HG03520 (cell line): Measurements from ENCODE around the gene RPL13.

Experiments
- ATAC-seq: cut with Tn5 transposase; IDR thresholded peaks from one replicate; pipeline ENCODE4 v1.9.1; 2021; ENCODE audit warnings: mild to moderate bottlenecking, moderate library complexity; ENCODE audit not compliant: unreplicated experiment

RPL13 gene

DNA sequence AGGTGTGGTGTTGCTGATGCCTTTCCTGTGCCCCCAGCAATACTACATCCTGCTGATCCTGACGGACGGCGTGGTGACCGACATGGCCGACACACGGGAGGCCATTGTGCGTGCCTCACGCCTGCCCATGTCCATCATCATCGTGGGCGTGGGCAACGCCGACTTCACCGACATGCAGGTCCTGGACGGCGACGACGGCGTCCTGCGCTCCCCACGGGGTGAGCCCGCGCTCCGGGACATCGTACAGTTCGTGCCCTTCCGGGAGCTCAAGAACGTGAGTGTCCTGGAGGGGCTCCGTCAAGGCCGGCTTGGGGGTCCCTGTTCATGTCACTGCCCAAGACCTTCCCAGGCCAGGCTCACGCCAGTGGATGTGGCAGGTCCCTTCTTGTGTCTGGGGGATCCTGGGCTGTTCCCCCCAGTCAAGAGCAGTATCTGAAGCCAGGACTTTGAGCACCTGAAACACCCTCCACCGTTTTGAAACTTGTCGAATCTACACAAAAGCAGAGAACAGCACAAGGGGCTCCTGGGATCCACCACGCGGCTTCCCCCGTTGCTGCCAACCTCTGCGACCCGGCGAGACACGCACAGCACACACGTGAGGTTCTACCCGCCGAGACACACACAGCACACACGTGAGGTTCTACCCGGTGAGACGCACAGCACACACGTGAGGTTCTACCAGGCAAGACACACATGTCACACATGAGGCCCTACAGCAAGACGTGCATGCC is 35.0 kb downstream of the RPL13 start:
- no peak for ATAC-seq

DNA sequence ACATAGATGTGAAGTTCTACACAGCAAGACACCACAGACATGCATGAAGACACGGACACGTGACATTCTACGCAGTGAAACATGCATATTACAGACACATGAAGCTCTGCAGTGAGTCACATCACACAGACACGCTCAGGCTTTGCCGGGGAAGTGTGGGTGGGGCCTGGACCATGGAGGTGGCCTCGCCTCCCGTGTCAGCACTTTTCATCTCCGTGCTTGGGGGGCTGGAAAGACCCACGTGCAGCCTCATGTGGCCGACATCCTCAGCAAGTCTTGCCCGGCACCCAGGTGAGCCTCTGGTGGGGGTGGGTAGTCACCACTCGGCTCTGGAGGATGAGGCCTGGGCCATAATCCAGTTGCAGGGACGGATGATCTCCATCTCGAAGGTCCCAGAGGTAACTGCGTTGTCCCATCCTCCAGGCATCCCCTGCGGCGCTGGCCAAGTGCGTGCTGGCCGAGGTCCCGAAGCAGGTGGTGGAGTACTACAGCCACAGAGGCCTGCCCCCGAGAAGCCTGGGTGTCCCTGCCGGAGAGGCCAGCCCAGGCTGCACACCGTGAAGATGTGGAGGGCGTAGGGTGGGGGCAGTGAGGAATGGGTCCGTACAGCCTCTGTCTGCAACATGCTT is 35.7 kb downstream of the RPL13 start:
- ATAC-seq, result no peak

DNA sequence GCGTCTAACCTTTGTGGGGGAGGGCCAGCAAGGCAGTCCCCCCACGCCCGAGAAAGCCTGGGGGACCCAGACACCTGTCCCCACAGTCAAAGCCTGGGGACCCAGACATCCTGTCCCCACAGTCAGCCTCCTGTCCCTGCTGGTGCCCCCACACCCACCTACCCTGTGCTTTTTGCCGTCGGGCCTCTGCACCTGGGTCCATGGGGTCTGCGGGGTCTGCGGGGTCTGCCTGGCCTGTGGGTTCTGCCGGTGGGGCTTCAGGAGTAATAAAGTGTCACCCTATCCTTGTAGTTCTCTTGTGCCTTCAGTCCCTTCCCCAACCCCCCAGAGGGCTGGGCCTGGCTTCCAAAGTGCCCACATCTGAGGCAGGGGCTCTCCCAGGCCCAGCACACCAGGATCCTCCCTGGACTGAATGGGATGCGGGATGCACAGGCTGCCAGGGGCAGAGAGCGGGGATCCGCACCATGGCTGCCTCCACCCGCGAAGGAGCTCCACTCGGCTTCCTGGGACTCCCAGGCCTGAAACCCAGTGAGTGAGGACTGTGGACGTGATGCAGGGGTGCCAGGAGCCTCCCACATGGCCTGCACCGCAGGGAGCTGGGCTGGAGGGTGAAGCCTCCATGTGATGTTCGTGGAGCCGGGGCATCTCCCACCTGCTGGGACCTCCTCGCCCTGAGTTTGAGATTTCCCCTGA is 36.6 kb downstream of the RPL13 start:
- ATAC-seq, result no peak

DNA sequence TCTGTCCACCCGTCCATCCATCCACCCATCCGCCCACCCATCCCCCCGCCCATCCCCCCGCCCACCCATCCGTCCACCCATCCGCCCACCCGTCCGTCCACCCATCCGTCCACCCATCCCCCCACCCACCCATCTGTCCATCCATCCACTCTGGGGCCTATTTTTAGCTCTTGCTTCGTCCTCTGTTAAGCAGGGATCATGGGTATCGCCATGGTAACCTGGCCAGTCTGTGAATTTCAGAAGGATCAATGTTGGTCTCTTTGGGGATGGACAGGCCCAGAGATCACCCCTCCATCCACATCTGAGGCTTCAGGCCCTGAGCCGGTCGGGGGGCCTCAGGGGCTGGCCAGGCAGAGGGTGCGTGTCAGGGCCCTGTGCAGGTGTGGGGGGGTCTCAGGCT is 37.7 kb downstream of the RPL13 start:
- no peak for ATAC-seq

DNA sequence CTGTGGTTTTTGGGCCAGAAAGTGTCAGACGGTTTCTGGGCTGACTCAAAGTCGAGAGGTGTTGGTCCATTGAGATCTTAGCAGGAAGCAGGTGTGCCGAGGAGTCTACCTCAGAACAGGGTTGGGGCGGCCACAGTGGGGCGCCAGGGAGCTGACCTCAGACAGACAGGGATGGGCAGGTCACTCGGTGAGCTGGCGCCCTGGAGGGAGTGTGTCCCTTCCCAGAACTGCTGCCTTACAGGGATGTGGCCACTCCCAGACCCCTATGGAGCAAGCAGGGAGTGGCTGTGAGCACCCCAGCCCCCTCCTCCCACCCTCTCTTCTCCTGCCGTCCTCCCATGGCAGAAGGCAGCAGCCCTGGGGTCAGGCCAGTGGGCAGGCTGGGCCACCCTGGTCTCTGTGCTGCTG is 39.0 kb downstream of the RPL13 start:
- ATAC-seq, result no peak

DNA sequence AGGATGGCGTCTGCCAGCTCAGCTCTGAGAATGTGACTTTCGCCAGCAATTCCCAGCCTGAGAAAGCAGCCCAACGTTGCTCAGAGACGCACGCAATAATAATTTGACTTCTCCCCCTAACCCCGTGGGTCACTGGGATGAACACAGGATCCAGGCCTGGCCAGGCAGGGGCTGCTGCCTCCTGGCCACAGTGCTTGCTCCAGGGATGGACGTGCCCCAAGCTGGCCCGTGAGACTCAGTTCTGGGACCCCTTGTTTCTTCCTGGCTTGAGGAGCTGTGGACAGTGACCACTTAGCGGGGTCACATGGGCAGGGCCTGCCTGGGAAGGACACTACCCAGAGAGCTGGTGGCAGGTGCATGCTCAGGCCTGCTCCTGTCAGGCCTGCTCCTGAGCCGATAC is 39.4 kb downstream of the RPL13 start:
- no peak for ATAC-seq

DNA sequence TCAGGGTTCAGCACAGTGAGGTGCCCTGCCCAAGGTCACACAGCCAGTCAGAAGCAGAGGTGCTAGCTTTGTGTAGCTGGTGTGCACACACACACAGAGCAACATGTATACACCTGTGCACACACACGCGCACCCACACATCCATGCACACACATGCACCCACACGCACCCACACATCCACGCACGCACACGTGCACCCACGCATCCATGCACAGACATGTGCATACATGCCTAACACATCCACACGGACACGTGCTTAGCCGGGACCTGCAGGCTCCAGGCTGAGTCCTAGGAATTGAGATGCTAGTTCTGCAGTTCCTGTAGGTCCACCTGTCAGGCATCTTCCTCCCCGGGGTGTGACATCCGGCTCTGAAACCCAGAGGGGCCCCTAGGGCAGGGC is 39.9 kb downstream of the RPL13 start:
- no peak for ATAC-seq

DNA sequence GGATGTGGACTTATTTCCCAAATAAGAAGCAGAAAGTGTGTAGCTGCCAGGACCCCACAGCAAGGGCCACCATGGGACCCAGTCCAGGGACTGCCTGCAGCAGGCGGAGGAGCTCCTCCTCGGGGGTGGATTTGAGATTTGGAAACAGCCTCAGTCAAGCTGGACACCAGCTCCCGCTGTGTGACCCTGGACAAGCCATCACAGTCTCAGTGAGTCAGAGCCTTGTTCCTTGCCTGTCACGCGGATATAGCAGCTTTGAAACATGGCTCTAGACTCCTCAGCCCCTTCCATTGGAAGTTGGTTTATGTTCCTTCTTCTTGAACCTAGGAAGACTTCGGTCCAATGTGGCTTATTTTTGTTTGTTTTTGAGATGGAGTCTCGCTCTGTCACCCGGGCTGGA is 40.5 kb downstream of the RPL13 start:
- ATAC-seq, result no peak

DNA sequence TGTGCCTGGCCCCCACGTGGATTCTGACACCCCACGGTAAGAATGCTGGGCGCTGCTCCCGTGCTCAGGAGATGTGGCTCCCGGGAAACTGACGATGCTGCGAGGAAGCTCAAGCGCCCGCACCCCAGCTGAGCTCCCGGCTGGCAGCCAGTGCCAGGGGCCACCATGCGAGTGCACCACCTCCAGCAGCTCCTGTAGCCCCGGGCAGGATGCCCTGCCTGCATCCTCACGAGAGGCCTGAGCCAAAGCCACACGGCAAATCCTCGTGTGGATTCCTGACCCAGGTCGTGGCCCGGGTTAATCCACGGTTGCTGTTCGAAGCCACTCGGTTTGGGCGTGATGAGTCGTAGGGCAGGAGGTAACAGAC is 41.4 kb downstream of the RPL13 start:
- ATAC-seq, result no peak

DNA sequence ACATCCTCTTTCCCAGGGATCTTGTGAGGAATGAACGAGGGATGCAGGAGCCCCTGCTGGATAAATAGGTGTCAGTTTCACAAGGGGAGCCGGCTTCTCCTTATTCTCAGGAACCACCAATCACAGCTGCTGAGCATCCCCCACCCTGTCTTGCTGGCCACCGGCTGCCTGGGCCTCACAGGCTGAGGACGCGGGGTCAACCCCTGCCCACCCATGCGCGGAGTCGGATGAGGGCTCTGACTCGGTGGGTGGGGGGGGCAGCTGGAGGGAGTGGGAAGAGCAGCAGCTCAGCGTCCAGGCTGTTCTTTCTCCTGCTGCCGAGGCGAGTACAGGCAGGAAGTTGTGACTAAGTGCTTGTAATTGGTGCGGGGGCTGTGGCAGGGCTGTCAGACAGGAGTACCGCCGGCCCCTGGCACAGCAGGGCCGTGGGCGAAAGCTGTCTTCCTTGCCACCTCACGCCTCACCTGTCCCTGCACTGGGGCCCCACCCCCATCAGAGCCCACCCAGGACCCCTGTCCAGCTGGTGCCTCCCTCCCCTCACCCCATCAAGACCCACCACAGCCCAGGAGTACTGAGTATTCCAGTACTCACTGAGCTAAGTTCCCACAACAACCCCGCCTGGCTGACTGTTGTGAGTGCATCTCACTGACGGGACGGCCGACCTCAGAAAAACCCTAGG is 41.9 kb downstream of the RPL13 start:
- ATAC-seq, result no peak

DNA sequence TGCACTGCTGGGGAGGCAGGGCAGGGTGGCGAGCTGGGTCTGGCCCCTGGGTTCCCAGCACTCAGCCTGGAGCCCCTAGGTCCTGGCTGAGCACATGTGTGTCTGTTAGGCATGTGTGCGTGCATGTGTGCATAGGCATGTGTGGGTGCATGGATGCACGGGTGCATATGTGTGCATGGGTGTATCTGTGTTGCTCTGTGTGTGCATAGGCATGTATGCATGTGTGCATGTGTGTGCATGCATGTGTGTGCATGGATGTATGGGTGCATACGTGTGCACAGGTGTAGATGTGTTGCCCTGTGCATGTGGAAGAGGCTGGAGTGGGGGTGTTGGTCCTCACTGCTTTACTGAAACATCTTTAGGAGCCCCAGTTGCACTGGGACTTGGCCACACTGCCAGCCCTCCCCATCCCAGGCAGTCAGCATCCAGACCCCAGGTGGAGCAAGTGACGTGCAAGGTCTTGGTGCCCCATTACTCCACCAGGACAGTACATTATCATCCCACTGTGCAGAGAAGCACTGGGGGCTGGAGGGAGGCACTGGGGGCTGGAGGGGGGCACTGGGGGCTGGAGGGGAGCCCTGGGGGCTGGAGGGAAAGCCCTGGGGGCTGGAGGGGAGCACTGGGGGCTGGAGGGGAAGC is 42.6 kb downstream of the RPL13 start:
- ATAC-seq, result no peak

DNA sequence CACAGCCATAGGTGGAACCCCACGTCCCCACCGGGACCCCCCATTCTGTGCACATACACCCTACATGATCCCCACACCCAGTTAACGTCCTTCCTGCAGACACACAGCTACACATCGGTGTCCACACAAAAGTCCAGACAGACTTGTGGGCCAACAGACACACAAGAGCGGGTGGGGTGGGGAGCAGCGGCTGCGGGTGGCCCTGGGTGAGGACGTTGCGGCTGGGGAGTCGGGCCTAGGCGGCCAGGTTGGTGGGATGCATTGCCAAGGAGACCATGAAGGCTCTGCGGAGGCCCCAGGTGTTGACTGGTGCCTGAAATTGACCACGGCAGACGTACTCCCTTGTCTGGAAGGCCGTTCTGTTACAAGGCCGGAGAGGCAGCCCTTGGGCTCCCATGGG is 44.3 kb downstream of the RPL13 start:
- no peak for ATAC-seq

DNA sequence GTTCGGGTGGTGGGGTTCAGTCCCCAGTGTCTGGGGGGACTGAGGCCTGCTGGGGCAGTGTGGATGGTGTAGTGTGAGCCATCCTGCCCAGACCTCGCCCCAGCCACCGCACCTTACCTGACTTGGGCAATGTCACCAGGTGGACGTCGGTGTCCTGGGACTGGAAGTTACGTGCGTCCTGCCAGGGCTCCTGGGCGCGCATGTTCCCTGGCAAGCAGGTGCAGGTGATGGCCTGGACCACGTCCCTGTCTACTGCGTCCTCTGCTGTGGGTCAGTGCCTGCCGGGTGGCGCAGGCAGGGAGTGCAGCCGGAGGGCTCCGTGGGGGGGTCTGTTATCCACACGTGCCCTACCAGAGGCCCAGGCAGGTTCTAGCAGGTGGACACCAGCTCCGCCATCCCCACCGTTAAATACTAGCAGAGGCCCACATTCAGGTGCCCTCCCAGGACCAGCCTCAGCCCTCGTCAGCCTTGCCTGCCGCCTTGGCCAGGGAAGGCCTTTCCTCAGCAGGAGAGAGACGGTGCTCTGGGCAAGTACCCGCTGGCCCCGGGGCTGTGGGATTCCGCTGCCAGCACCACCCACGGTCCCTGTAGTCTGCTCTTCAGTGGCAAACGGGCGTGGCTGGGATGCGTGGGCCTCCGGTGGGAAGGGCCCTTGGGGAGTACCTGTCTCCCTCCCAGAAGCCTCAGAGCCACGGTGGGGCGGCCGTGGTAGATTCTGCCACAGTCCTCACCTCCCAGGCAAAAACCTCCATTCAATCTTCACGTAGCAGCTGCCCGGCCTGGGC is 44.9 kb downstream of the RPL13 start:
- no peak for ATAC-seq

DNA sequence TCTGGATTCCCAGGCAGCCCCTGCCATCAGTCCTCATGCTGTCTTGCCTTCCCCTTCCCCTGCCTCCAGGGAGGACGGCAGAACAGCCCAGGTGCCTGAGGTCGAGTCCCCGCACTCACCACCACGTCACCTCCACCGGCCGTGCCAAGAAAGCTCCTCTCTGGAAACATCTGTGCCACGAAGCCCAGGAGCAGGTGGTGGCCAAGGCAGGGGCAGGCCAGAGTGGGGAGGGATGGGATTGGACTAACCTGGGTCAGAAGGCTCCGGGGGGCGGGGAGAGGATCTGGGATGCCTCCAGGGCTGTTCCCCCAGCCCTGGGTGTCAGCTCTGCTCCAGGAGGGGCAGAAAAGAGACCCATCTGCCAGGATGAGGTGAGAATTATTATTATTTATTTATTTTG is 45.5 kb downstream of the RPL13 start:
- no peak for ATAC-seq

DNA sequence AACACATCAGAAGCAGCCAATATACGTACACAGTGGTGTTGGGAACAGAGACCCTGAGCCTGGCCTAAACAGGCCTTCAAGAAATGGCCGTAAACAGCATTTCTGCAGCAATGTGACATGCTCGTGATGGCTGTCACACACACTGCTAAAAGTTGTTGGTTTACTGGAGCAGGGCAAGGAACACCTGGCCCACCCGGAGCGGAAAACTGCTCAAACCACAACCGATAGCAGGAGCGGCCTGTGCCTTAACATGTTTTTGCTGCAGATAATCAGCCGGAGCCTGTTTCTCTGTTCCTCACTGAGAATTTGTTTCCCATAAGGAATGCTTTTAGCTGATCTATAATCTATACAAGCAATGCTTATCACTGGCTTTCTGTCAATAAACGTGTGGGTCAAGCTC is 47.0 kb downstream of the RPL13 start:
- no peak for ATAC-seq

DNA sequence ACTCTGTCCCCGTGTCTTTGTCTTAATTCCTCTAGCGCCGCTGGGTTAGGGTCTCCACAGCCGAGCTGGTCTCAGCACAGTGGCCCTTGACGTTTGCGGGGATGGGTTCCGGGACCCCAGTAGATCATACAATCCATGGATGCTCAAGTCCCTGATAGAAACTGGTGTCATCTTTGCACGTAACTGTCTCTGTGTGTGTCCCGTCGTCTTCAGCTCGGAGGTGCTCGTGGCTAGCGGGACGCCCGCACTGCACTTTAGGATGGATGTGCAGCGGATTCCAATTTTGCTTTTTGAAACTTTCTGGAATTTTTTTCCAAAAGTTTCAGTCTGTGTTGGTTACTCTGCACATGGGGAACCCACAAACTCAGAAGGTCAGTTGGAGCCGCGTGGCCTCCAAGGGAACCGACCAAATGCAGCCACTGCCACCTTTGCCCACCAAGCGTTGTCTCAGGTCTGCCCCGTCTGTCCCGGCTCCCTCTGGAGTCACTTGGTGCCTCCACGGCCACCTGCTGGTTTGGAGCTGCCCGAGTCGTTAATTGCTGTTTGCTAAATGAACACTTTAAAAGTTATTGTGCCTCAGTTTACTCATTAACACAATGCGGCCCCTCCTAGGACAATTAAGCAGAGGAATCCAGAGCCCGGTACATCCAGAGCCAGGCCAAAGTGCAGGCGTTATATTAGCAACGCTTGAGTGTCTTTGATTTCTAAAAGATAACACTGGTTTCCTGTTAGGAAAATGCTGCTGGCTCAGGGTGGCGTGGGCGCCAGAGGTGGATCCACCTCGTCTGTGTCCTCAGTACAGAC is 47.7 kb downstream of the RPL13 start:
- no peak for ATAC-seq

DNA sequence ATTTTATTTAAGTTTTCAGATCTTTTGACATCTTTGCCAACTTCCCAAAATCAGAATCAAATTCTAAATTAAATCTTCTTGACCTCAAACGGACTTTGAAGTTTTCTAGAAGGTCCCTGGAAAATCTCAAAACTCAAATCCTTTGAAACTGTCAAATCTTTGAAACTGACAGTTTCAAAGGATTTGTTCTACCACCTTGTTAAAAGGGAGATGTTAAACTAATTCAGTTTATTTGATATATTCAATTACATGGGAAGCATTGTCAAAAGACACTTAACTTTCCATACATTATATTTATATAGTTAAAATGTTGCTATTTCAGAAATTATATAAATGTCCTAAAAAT is 49.6 kb downstream of the RPL13 start:
- ATAC-seq, result no peak

DNA sequence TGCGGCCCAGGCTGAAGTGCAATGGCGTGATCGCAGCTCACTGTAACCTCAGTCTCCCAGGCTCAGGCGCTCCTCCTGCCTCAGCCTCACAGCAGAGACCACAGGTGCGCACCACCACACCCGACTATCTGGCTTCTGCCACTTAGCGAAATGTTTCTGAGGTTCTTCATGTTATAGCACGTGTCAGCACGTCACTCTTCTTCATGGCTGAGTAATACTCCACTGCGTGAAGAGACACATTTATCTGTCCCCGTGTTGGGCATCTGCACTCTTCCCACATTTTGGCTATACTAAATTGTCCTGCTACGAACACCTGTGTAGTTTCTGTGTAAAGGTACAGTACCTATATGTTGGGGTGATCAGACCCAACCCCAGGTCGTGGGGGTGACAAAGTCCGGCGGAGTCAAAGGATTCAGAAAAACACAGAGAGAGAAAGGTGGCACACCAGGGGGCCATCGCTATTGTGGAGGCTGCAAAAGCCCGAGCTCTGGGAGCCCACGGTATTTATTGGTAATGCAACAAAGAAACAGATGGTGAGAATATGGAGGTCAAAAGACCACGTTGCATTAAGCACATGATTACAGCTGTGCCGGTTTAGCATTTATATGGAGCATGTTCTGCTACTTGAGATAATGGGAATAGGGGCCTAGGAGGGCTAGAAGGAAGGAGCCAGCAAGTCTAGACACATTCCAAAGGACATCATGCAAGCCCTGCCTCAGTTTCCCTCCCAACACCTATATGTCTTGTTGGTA is 52.1 kb downstream of the RPL13 start:
- ATAC-seq, result no peak
